GM21619 (cell line): ENCODE results near the gene APBB1.

ENCODE experiments used
- ATAC-seq: cut with Tn5 transposase; IDR thresholded peaks from one replicate; pipeline ENCODE4 v1.9.1; 2021; ENCODE audit not compliant: unreplicated experiment

Gene APBB1

DNA sequence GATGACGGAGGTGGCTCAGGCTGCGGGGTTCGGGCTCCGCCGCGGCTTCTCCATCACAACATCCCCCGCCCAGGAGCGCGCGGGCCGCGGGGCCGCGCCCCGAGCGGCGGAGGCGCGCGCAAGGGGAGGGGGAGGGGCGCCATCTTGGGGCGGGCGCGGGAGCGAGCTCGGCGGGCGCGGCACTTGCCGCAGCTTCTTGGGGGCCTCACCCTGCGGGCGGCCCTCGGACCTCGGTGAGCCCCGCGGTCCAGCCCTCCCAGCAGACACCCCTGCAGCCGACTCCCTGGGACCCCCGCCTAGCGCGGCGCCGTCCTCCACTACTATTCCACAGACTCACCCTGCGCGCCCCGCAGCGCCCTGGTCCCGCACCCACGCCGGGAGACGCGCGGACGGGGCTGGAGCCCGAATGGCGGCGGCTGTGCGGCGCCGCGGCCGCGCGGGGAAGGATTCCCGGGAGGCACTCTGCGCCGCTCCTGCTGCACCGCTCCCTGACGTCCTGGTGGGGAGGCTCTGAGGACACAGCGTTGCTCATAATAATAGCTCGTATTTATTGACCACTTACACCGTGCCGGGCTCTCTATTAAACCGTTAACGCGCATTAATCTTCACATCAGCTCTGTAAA, at the start of gene APBB1:
TSS of gene APBB1 (minus strand) at position 86 of the 623 bp plus-strand sequence. CDS start 7,747 bp downstream, outside the sequence.
- peak; percentile 41 for ATAC-seq

DNA sequence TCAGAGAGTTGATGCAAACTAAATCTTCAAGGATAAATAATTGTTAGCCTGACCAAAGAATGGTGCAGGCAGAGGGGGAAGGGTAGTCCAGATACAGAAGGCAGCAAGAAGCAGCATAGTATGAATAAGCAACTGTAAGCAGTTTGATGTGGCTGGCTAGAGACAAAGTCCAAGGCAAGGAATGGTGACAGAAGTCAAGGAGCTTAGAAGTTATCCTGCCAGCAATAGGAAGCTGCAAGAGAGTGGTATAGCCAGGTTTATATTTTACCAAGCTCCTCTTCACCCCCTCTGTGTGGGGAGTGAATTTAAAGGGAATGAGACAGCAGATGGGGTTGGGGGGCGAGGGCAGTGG, 40.2 kb upstream of the APBB1 start:
- no peak for ATAC-seq

DNA sequence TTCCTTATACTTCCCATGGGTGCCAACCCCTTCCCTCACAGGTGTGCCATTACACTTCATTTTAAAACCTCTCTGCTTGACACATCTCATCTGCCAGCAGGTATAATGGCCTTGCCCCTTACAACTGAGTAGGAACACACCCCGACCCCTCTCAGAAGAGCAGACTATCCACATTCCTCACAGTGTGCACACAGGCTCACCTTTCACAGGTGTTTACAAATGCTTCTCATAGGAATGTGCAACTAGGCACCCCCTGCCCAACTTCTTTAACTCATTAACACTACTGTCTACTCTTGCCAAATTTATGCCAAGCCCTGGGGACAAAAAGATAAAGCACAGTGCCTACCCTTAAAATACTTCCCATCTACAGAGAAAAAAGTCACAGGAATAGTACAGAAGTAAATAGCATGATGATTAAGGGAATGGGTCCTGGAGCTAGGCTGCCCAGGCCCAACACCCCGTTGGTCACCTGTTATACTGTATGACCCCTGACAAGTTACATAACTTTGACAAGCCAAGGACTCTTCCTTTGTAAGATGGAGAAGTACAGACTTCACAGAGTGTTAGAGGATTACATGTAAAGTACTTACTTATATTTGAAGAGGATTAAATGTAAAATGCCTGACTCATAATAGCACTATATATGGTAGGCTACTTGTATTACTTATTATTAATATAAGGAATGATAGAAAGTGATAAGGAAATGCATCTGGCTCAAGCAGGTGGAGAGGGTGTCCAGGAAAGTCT, 39.6 kb upstream of the APBB1 start:
- ATAC-seq, result no peak

DNA sequence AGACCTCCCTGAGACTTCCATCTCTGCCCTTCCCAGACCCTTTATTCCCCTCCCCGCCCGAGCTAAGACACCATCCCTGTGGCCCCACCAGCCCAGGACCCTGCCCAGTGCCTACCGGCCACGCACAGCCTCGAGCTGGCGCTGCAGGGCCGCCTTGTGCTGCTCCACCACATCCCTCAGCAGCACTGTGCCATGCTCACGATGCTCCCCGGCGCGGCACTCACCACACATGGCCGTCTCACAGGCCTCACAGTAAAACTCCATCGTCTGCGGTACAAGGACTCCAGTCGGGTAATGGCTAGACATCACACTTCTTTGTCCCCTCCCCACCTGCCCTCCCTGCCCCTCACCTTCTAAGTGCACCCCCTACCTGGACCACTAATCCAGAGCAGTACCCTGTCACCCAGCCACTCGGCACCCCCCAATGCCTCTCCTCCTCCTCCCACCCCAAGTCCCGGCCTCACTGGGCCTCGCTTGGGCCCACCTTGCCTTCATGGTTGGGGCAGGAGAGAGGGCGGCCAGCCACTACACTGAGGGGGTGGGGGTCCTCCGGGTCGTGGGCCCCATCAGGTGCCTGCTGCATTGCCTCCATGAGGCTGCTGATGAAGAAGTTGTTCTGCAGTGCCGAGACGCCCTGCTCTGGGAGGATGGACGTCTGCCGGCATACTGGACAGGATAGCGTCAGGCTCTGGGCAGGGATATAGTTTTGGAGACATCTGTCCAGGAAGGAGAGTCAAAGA, 38.9 kb upstream of the APBB1 start:
- no peak for ATAC-seq

DNA sequence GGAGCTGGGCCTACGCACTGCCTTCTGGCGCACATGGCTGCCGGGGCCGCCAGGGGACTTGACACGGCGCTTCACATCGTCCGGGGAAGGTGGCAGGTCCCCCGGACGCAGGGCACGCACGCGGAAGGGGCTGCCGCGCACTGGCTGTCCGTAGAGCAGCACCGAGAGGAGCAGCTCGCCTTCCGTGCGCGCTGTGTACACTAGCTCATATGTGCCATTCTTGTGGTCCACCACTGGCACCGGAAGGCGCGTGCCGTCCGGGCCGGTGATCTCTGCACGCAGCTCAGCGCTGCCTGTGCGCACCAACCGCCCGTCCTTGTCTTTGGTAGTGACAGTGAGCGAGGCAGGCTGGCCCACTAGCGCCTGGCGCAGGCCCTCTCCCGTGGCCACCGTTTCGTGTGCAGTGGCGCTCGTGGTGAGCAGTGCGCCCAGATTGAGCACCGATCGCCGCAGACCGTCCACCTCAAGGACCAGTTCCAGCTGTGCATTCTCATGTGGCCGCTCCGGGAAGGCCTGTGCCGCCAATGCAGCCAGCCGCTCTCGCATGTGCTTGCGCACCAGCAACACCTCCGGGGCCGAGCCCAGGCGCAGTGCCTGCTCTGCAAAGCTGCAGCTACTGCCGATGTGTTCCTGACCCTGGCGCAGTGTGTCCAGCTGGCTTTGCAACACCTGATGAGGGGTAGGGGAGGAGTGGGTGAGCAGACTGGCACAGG, 37.6 kb upstream of the APBB1 start:
- ATAC-seq, result no peak

DNA sequence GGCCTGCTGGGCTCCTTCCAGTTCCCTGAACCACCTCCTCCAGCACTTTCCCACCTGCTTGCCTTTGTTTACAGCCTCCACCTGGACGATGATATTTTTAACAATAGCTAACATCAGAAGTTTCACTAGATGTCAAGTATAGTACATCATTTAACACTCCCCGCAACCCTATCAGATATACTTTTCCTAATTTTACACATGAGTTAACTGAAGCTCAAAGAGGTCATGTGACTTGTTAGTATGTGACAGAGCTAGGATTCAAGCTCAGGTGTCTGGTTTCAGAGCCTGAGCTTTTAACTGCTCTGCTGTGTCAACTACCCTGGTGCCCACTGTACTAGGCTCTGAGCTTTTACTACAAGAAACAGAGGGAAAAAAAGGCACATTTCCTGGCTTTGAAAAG, 36.2 kb upstream of the APBB1 start:
- no peak for ATAC-seq

DNA sequence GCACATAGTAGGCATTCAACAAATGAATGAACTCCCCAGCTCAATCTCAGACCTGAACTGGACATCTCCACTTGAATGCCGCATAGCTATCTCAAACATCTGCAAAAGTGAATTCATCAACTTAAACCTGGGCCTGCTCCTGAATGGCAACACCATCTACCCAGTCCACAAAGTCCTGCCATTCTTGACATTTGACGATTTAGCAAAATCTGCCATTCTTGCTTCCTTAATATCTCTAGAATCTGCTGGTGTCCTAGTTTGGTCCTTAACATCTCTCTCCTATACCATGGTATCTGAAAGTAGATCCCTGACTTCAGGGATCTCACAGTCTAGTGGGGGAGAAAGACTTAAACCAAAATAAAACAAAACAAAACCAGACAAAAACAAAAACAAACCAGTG, 34.3 kb upstream of the APBB1 start:
- ATAC-seq, result no peak

DNA sequence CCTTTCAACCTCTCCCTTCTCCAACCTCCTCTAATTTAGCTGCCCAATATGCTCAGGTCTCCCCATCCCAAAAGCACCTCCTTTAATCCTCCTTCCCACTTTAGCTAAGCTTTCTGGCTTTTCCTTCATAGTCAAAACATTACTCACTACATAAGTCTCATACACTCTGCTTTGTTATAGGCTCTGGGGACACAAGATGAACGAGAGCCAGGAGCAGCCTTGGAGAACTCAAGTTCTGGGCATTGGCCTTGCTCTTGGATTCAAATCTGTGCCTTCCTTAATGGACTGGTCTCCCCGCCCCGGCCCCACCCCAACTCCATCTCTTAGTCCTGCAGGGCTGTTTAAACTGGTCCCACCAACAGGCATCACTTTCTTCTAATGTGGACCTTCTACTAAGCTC, 33.3 kb upstream of the APBB1 start:
- no peak for ATAC-seq

DNA sequence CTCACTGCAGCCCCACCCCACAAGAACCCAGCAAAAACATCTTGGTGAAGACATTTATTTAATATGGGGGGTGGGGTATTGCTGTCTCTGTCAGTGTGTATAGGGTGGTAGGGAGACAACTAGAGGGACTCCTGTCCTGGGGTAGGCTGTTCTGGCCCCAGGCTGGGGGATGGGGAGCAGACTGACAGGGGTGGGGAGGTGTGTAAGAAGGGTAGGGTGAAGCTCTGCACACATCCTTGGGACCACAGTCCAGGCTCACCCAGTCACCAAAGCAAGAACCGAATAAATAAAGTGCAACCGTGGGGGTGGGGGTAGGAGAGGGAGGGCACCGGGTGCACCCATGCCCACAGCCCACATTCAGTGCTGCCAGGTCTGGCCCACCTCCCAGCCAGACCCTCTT, 29.7 kb upstream of the APBB1 start:
- ATAC-seq, result no peak

DNA sequence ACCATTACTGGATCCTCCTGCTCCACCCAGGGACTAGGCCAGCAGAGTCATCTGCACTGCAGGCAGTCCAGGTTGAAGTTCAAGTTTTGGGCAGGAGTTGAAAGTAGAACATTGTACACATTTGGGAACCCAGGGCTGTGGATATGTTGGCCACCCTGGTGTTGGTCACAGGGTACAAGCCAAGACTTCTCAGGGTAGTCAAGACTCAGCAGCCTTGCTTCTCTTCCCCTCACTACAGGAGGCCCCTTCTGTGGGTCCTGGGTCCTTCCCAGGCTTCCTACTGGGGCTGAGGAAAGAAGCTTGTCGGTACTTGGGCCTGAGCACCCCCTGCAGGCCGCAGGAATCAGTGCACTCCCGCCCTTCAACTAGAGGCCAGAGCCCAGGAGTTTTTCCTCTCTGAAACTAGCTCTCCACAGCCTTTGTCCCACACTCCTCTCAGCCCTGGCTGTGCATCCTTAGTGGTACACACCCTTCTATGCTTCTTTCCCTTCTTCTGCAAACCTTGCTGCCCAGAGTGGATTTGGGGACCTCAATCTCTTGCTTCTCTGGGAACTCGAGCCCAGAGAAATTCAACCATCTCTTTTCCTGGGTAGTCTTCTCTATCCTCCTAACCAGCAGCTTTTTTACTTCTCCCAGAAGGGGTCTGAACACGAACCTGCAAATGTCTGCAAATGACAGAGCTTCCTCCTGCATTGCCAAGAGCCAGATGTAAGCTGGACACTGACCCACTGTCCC, 24.5 kb upstream of the APBB1 start:
- ATAC-seq, result peak; percentile 85

DNA sequence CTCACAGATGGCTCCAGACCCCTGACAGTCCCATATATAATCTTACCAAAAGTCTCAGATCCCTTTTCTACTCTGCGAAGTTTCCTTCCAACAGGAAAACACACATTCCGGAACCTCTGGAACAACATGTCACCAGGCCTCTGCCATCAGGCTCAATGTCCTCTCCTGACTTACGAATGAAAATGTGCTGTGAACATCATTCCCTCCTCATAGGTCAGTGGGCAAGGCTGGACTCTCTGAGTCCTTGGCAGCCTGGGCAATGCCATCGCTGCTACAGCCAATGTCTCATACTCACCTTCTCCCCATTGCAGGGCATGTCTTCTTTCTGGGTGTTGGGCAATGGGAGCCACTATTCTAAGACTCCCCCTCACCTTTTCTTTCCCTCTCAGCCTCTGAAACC, 23.5 kb upstream of the APBB1 start:
- no peak for ATAC-seq

DNA sequence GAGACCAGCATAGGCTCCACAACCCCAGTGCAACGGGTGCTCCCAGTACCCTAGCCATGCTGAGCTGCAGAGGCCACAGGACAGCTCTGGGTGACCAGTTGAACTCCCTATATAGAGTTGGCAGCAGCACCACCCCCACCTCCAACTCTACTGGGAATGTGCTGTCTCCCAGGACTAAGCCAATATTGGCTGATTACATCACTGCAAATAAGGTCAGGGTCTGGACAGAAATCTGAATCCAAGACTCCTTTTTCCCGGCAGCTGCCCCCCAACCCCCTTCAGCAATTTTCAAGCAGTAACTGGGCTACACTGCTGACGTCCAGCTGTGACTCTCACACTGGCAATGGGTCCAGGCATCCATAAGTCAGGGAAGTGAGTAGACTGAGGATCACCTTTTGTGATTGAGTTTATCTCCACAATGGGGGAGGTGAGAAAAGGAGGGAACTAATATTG, 22.0 kb upstream of the APBB1 start, which contains the start of gene HPX:
TSS of gene HPX (minus strand) at position 82 of the 453 bp plus-strand sequence. CDS start at position 58, 24 bp downstream.
- ATAC-seq, result no peak

DNA sequence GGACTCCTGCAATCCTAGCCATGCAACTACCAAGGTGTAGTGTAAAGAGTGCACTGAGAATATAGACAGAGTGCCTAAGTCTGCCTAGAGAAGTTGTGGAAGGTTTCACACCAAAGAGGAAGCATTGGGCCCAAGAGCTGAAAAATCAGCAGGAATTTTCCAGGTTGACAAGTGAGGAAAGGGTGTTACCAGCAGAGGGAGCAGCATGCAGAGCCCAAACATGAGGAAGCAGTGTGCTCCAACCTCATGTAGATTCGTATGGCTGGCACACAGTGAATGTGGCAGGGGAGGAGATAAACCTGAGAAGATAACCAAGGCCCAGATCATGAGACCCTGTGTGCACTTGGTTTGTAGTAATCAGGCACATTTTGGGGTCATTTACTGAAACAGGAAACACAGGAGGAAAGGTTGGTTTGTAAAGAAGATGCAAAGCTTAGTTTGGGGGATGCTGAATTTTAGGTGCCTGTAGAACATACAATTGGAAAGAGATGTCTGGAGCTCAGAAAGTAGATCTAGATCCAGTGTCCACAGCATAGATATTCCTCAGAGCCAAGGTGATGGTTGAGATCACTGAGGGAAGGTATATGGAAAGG, 20.2 kb upstream of the APBB1 start:
- ATAC-seq, result no peak

DNA sequence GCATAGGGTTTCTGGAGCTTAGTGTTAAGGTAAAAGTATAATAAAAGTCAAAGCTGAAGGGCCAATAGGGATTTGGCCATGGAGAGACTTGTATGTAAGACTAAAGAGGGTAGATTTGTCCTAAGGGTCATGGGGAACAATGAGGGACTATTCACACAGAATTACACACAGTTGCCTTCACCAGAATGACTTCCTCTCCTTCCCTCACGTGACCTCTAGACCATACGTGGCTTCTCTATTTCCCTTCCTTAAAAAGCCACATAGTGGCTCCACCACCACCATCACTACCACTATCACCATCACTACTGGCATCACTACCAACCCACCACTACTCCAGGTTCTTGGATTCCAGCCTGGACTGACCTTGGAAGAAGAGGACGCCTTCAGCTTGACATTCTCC, 19.1 kb upstream of the APBB1 start:
- no peak for ATAC-seq

DNA sequence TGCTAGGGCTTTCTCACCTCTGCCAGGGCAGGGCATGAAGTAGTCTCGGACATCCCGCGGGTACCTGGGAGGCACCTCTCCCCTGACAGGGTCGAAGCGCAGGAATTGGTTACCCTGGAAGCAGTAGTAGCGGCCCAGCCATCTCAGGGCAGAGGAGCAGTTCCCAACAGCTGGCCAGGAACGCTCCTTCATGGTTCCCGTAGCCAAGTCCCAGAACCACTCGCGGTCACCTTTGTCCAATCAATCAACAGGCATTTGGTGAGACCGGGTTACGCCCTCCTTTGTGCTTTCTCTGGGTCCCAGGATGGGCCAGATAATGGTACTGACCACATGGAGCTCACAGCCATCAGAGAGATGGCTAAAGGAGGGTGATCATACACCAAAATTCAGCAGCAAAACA, 18.5 kb upstream of the APBB1 start:
- no peak for ATAC-seq

DNA sequence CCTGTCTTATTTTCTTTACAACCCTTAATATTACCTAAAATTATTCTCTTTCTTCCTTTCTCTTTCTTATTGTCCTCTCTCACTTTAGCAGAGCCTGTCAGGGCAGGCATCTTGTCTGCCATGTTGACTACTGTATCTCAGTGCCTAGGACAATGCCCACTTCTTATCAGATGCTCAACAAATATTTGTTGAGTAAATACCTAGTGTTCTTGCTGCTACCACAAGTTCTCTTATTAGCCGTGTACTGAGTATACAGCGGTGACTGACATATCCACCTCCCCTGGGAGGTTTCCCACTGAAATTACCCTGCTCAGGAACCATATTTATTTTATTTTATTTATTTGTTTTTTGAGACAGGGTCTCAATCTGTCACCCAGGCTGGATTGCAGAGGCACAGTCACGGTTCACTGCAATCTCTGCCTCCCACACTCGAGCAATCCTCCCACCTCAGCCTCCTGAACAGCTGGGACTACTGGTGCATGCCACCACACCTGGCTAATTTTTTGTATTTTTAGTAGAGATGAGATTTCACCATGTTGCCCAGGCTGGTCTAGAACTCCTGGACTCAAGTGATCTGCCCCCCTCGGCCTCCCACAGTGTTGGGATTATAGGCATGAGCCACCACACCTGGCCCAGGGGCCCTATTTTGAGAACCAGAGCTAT, 15.2 kb upstream of the APBB1 start:
- no peak for ATAC-seq

DNA sequence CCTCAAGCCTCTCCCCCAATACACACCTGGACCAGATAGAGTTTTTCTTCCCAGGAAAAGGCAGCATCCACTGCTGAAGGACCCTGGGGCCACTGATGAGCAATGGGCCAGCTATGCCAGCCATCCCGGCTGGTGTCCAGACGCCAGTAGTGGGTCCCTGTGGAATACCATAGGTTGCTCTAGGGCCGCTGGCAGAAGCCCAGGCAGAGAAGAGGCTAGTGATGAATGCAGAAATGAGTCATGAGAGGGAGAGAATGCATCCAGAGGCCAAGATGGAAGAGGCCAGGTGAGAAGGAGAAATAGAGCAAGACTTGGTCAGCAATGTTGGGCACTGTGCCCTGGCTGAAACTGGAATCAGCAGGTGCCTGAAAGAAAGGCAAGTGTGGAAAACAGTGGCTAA, 13.0 kb upstream of the APBB1 start:
- ATAC-seq, result no peak

DNA sequence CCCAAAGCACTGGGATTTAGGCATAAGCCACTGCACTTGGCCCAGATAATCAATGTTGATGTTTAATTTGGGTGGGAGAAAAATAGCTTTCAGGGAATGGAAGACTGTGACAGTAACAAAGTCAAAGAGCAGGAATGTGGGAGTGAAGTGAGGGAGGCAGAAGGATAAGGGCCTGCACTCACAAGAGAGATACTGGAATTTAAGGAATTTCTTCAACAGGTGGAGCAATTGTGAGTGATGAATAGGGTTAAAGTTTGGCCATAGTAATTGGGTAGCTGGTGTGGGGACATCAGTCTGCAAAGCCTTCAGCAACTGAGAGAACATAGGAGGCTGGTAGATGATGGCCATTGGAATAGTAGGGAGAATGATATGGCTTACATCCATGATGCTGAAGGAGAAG, 8.6 kb upstream of the APBB1 start:
- no peak for ATAC-seq

DNA sequence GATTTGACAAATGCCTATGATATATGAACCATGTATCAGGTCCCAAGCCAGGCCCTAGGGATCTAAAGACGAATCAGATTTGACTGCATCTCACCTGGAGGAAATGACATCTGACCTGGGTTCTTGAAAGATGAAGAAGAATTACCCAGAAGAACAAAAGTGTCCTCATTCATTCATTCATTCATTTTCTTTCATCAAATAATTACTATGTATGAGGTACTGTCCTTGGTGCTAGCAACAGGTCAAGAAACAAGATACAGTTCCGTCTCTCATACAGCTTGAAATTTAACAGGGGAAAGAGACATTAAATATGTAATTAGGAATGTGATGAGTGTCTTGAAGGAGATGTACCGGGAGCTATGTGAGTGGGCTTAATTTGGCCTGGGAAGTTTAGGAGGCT, 1.8 kb upstream of the APBB1 start:
- ATAC-seq, result no peak

DNA sequence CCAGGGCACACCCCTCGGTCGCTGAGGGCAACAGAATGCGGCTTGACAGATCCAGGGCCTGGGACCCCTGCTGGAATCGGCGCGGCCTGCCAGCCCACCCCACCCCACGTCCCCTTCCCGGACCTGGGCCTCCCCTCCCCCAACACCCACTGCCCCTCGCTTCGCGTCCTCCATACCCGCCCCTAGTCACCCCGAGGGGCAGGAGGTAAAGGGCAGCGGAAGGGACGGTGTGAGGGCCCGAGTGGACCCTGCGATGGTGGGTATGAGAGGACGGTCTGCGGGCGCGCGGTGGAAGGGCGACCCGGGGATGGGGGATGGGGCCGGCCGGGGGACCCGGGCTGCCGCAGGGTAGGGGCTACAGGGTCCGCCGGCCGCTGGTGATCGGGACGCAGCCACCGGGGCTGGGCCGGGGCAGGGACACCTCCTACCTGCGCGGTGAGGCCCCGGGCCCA, 311 bp downstream of the APBB1 start:
- peak; percentile 9 for ATAC-seq
